Measurements from ENCODE around the gene FAR2.

DNA sequence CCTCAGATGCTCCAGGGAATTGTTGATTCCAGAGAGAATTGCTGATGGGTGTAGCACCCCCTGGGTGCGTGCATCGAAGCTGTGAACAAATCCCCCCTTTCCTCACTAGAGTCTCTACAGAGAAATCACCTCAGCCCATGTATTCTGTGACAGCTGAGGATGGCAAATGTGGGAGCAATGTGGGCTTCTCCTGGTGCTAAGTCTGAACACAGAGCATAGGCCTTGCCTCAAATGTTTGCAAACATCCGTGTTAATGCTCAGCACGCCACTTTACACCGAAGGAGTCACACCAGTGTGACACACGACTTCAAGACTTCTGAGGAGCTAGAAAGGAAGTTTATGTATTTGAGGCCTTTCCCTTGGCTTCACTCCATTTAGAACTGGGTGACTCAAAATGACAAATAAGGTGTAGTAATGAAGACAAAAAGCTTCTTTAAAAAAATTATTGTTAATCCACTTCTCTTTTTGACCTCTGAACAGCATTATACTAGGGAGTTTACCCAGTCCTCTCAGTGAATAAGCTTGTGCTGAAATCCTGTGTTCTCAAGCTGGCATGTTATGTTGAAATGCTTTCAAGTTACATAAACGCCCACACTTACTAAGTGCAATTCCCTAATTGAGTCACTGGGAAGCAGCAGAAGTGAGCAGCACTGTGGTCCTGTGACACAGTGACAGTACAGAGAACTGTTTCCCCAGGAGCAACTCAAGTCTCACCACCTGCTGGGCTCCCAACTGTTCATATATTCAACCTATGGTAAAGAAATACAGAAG lies 92.9 kb downstream of the FAR2 start:
- TF ChIP-seq POLR2AphosphoS5 (IDR thresholded peaks at IDR 0.05), result peak in 2 of 3 donors; percentile 52 to 74
- TF ChIP-seq, protein P1, sequence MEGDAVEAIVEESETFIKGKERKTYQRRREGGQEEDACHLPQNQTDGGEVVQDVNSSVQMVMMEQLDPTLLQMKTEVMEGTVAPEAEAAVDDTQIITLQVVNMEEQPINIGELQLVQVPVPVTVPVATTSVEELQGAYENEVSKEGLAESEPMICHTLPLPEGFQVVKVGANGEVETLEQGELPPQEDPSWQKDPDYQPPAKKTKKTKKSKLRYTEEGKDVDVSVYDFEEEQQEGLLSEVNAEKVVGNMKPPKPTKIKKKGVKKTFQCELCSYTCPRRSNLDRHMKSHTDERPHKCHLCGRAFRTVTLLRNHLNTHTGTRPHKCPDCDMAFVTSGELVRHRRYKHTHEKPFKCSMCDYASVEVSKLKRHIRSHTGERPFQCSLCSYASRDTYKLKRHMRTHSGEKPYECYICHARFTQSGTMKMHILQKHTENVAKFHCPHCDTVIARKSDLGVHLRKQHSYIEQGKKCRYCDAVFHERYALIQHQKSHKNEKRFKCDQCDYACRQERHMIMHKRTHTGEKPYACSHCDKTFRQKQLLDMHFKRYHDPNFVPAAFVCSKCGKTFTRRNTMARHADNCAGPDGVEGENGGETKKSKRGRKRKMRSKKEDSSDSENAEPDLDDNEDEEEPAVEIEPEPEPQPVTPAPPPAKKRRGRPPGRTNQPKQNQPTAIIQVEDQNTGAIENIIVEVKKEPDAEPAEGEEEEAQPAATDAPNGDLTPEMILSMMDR (IDR thresholded peaks at IDR 0.05), result peak in 1 of 7 experiments; percentile 15
